SK-N-MC (cell line): ENCODE data around the gene ETV3.

Experiments used
- DNase-seq: peaks from one replicate; pipeline ENCODE4 v3.0.0-alpha.2; 2011; ENCODE audit warnings: low read depth, low spot score
- H3K27ac ChIP-seq: fragments of 200-600 bp; sonication (generic); 2 replicates; pipeline ENCODE4 v1.5.1; 2016; ENCODE audit warnings: mixed run types
- H3K36me3 ChIP-seq: fragments of 200-600 bp; sonication (generic); 2 replicates; pipeline ENCODE4 v1.6.1; 2017; ENCODE audit warnings: antibody characterized with exemption, low read length, mixed read lengths; ENCODE audit not compliant: insufficient read depth
- H3K4me3 ChIP-seq: fragments of 200-600 bp; sonication (generic); 2 replicates; pipeline ENCODE4 v1.5.1; 2016
- H3K9ac ChIP-seq: fragments of 200-600 bp; sonication (generic); 2 replicates; pipeline ENCODE4 v1.8.0; 2017; ENCODE audit warnings: mixed run types, mixed read lengths; ENCODE audit not compliant: insufficient read length
- H3K9me3 ChIP-seq: fragments of 200-600 bp; sonication (generic); 2 replicates; pipeline ENCODE4 v1.6.1; 2017; ENCODE audit warnings: low read depth, mild to moderate bottlenecking, antibody characterized with exemption, low read length, moderate library complexity, mixed read lengths
- EZH2 ChIP-seq: fragments of 200-600 bp; sonication (generic); IDR thresholded peaks from one replicate; pipeline ENCODE4 v1.6.1; 2017; ENCODE audit warnings: antibody characterized with exemption
- FOXP2 ChIP-seq: optimal IDR thresholded peaks from 2 replicates; pipeline ENCODE3; 2011; ENCODE audit warnings: mild to moderate bottlenecking, moderate library complexity; ENCODE audit not compliant: insufficient read depth; ENCODE audit errors: extremely low read length, control extremely low read depth
- POLR2AphosphoS5 ChIP-seq: IDR thresholded peaks from 2 replicates; pipeline ENCODE4 v1.6.1; 2012; ENCODE audit warnings: mild to moderate bottlenecking, low read depth, low read length, borderline replicate concordance

ETV3 gene

GRCh38 chr1:157166590-157166989, 28.4 kb upstream of the ETV3 start:
- DNase-seq, result no peak

GRCh38 chr1:157163273-157164127, 25.3 kb upstream of the ETV3 start:
- DNase-seq, result no peak
- Histone ChIP-seq H3K27ac (no peak overlapping the region), H3K9ac (no peak overlapping the region), H3K9me3 (no peaks in the 10 kb centered on the region), H3K36me3 (no peaks in the 10 kb centered on the region), H3K4me3 (0 out of 2 replicates have a peak overlapping the region, but pooled peaks have one; percentile 29)
- TF ChIP-seq EZH2, result no peak
- no peak for TF ChIP-seq POLR2AphosphoS5
- TF ChIP-seq FOXP2, result no peak

More at GRCh38 chr1:157166590-157166989, 28.4 kb upstream of the ETV3 start:
- Histone ChIP-seq H3K9ac (no peak overlapping the region), H3K4me3 (no peak overlapping the region), H3K27ac (no peak overlapping the region), H3K36me3 (no peaks in the 10 kb centered on the region), H3K9me3 (no peaks in the 10 kb centered on the region)
- TF ChIP-seq FOXP2, result no peak
- TF ChIP-seq EZH2, result no peak
- TF ChIP-seq POLR2AphosphoS5, result no peak

GRCh38 chr1:157162345-157162744, 24.1 kb upstream of the ETV3 start:
- no peak for DNase-seq
- Histone ChIP-seq H3K9ac (no peak overlapping the region), H3K9me3 (no peaks in the 10 kb centered on the region), H3K27ac (no peak overlapping the region), H3K4me3 (no peak overlapping the region), H3K36me3 (no peaks in the 10 kb centered on the region)
- TF ChIP-seq FOXP2, result no peak
- TF ChIP-seq POLR2AphosphoS5, result no peak
- no peak for TF ChIP-seq EZH2

GRCh38 chr1:157161901-157162300, 23.7 kb upstream of the ETV3 start:
- TF ChIP-seq POLR2AphosphoS5 (no peak), EZH2 (no peak), FOXP2 (no peak)
- H3K4me3 ChIP-seq, result no peak overlapping the region
- no peak overlapping the region for H3K9ac ChIP-seq
- no peaks in the 10 kb centered on the region for H3K9me3 ChIP-seq
- H3K27ac ChIP-seq, result no peak overlapping the region
- no peak for DNase-seq
- H3K36me3 ChIP-seq, result no peaks in the 10 kb centered on the region

- Histone ChIP-seq H3K27ac (no peak overlapping the region), H3K4me3 (no peak overlapping the region), H3K9me3 (no peaks in the 10 kb centered on the region), H3K36me3 (no peaks in the 10 kb centered on the region), H3K9ac (no peak overlapping the region)
- no peak for DNase-seq
- TF ChIP-seq EZH2, result no peak
- no peak for TF ChIP-seq FOXP2
- no peak for TF ChIP-seq POLR2AphosphoS5
Observed at GRCh38 chr1:157158967-157159366, 20.8 kb upstream of the ETV3 start.

GRCh38 chr1:157157501-157158190, 19.5 kb upstream of the ETV3 start:
- H3K9me3 ChIP-seq, result no peaks in the 10 kb centered on the region
- no peak overlapping the region for H3K9ac ChIP-seq
- no peak for DNase-seq
- H3K27ac ChIP-seq, result no peak overlapping the region
- TF ChIP-seq FOXP2 (no peak), POLR2AphosphoS5 (no peak), EZH2 (no peak)
- no peaks in the 10 kb centered on the region for H3K36me3 ChIP-seq
- 0 out of 2 replicates have a peak overlapping the region, but pooled peaks have one; percentile 12 for H3K4me3 ChIP-seq

- Histone ChIP-seq H3K4me3 (peak overlapping the region; percentile 67), H3K27ac (no peak overlapping the region), H3K9ac (no peak overlapping the region), H3K36me3 (no peaks in the 10 kb centered on the region), H3K9me3 (no peaks in the 10 kb centered on the region)
- no peak for DNase-seq
- TF ChIP-seq EZH2 (no peak), POLR2AphosphoS5 (no peak), FOXP2 (no peak)
Observed at GRCh38 chr1:157156058-157156541, 17.9 kb upstream of the ETV3 start.

GRCh38 chr1:157155658-157156057, 17.5 kb upstream of the ETV3 start:
- Histone ChIP-seq H3K27ac (no peak overlapping the region), H3K9ac (no peak overlapping the region), H3K9me3 (no peaks in the 10 kb centered on the region), H3K4me3 (peak overlapping the region; percentile 67), H3K36me3 (no peaks in the 10 kb centered on the region)
- no peak for TF ChIP-seq EZH2
- TF ChIP-seq POLR2AphosphoS5, result no peak
- no peak for TF ChIP-seq FOXP2
- no peak for DNase-seq
